ENCODE results near the gene PLEKHG5.

DNA sequence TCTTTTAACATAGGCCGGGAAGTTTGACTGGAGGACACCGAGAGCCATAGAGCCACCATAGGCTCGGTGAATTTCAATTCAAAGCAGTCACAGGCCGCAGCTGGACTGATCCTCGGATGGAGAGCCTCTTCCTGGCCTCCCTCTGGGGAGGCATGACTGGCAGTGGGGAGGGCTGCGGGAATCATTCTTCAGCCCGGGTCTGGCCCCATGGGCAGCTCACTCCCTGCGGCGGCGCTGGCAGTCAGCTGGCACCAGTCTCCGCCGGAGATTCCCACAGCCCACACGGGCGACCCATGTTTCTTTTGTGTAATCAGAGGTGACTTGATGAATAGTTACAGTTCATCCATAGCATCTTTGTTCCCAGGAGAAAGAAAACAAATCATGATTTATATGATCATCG, 56.3 kb downstream of the PLEKHG5 start:
- TF ChIP-seq, protein P1, sequence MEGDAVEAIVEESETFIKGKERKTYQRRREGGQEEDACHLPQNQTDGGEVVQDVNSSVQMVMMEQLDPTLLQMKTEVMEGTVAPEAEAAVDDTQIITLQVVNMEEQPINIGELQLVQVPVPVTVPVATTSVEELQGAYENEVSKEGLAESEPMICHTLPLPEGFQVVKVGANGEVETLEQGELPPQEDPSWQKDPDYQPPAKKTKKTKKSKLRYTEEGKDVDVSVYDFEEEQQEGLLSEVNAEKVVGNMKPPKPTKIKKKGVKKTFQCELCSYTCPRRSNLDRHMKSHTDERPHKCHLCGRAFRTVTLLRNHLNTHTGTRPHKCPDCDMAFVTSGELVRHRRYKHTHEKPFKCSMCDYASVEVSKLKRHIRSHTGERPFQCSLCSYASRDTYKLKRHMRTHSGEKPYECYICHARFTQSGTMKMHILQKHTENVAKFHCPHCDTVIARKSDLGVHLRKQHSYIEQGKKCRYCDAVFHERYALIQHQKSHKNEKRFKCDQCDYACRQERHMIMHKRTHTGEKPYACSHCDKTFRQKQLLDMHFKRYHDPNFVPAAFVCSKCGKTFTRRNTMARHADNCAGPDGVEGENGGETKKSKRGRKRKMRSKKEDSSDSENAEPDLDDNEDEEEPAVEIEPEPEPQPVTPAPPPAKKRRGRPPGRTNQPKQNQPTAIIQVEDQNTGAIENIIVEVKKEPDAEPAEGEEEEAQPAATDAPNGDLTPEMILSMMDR (IDR thresholded peaks at IDR 0.05): no peak
- TF ChIP-seq POLR2A (IDR thresholded peaks at IDR 0.05): no peak

Data from esophagus squamous epithelium (tissue), 4 donors.